ENCODE results near the gene CCL21.

CCL21 gene

DNA sequence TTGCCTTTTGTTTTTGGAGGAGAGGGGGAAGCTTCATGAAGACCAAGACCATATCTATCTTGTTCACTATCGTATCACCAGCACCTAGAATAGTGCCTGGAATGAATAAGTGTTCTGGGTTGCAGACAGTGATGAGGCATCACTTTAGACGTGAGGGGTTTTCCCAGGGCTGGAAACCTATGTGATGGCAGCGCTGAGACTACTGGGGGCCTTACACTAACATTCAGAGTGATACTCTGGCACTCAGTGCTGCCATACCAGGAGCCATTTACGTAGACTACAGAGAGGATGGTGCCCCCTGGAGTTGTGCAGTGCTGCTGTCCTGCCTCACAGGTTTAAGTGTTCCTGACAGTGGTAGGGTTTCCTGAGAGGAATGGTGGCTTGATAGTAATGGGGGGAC, 25.8 kb downstream of the CCL21 start:
- DNase-seq (ENCODE audit: low read depth, low spot score), result no peak
- no peak overlapping the region for H3K4me3 ChIP-seq (ENCODE audit: low read length)

DNA sequence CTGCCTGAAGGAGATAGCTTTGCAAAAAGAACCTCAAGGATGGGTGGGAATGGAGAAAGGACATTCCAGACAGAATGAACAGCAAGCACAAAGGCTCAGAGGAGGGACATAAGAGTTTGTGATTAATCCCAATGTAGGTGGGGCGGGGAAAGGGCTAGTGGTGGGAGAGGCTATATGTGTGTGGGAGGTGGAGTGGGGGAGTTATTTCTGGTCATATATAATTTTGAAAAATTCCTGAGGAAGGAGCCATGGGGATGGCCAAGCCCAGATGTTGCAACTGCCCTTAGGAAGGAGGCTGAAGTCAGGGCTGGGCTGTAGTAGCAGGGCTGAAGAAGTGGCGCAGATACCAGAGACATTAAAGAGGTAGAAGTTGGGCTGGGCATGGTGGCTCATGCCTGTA, 34.1 kb downstream of the CCL21 start:
- H3K4me3 ChIP-seq (ENCODE audit: low read length), result no peak overlapping the region
- DNase-seq (ENCODE audit: low read depth, low spot score), result no peak

DNA sequence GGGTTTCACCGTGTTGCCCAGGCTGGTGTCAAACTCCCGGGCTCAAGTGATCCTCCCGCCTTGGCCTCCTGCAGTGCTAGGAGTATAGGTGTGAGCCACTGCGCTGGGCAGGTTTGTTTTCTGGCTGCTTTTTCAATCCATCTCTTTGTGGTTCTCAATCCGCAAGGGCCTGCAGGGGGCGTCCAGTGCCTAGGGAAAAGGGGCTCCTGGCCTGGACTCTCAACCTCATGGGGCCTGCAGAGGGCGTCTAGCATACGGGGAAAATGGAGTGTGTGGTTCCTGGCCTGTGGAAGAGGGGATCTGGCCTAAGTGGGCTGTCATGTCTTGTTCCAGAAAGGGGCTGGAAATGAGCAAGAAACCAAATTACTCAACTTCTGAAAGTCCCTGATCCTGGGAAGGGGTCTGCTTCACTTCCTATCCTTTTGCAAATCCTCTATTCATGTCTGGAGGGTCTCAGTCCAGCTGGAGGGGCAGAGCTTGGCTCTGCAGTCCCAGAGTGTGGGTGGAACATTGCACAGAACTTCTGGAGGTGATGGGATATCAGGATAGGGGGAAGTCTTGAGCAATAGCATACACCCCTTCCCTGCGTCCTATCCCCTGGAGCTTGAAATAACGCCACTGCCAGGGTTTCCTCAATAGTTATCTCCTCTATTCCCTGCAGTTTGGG, 34.8 kb downstream of the CCL21 start:
- no peak overlapping the region for H3K4me3 ChIP-seq (ENCODE audit: low read length)
- DNase-seq (ENCODE audit: low read depth, low spot score), result peak; percentile 69

DNA sequence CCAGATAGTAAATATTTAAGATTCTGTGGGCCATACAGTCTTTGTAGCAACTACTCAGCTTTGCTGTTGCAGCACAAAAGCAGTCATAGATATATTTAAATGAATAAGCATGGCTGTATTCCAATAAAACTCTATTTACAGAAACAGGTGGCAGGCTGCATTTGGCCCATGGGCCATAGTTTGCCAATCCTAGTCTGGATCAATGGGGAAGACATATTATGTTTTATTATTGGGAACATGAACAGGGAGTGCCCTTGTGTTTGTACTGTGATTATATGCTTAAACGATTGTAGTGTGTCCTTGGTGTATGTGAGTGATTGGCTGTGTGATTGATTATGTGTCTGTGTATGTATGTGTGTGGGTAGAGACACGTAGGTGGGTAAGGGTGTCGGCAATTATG, 35.5 kb downstream of the CCL21 start:
- H3K4me3 ChIP-seq (ENCODE audit: low read length), result no peak overlapping the region
- DNase-seq (ENCODE audit: low read depth, low spot score), result no peak

DNA sequence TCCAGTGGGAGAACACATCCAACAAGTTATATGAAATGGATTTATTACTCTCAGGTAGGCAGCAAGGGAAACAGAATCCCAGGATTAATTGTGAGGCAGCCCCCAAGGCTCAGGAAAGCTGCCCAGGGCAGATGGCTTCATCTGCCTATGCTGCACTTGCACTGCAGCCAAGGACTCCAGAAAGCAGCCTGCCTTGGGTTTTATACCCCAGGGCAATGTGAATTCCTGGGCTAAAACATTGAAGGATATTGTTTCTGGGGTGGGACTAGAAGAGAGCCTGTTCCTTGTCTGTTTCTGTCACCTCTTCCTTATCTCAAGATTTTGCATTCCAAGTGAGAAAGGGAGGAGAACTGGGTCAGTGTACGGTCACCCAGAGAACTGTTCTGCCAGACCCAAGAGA, 38.6 kb downstream of the CCL21 start:
- no peak overlapping the region for H3K4me3 ChIP-seq (ENCODE audit: low read length)
- no peak for DNase-seq (ENCODE audit: low read depth, low spot score)

DNA sequence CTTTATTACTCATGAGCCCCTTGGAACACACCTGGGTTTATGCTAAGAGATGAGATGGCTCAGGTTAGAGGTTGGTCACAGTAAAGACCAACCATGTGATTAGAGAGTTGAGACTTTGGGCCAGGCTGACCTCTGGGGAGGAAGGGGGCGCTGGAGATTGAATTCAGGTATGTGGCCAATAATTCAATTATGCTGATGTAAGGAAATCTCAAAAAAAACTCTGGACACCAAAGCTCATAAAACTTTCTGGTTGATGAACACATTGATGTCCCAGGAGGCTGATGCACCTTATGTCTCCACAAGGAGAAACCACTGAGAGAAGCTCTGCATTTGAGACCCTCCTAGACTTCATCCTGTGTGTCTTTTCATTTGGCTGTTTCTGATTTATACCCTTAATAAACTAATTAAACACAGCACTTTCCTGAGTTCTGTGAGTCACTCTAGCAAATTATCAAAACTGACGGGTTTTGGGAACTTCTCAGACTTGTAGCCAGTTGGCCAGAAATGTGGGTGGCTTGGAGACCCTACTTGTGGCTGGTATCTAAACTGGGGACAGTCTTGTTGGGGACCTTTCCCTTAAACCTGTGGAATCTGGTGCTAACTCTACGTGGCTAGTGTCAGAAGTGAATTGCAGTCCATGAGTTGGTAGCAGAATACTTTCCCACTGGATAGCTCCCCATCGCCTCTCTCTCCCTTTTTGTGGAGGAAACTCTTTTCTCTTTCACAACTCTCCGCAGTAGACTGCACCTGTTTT, 40.0 kb downstream of the CCL21 start:
- DNase-seq (ENCODE audit: low read depth, low spot score), result no peak
- H3K4me3 ChIP-seq (ENCODE audit: low read length), result no peak overlapping the region

DNA sequence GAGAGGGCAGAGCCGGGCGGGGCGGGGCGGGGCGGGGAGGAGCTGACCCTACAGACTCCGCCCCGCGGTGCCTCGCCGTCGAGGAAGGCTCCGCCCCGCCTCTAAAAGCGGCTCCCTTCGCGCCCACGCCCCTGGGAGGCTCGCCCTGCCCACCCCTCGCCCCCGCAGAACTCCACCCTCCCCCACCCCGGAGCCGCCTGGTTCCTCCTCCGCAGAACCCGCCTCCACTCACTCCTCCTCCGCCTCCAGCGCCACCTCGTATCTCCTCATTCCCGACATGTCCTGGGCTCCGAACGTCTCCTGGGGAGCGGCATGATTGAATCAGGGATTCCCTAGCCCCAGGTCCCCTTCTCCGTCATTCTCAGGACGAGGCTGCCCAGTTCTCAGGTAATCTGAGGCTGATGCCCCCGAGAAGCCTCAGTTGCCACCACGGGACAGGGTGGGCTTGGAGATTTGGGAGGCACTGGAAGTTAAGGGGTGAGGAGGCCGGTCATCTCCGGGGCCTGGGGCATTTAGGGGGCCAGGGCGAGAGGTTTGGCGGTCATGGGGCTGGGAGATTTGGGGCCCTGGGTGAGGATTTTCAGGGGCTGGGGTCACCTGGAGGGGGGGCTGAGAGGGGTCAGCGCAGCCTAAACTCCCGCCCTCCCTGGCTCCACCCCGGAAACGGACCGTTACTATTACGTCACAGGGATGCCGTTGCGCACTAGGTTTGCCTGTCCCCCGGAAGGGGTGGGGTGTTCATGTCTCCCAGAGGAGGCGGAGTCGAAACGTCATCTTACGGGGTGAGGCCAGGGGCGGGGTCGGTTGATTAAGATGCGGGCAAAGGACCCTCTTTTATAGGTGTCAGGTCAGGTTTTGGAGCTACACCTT, 44.3 kb downstream of the CCL21 start:
- H3K4me3 ChIP-seq (ENCODE audit: low read length), result peak overlapping the region; percentile 86
- DNase-seq (ENCODE audit: low read depth, low spot score), result peak; percentile 89

DNA sequence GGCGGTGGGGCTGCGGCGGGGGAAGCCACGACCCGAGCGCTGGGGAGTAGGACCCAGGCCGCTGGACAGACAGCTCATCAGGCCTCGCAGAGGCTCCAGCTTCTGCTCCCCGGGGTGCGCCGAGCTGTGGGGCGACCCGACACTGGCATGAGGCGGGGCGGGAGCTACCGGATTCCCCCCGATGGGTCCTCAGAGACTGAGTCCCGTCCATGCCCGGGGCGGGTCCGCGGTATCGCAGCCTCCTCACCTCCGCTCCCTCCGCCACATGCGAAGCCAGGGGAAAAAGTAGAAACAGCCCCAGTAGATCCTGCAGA, 44.9 kb downstream of the CCL21 start:
- DNase-seq (ENCODE audit: low read depth, low spot score), result no peak
- peak overlapping the region; percentile 37 for H3K4me3 ChIP-seq (ENCODE audit: low read length)

DNA sequence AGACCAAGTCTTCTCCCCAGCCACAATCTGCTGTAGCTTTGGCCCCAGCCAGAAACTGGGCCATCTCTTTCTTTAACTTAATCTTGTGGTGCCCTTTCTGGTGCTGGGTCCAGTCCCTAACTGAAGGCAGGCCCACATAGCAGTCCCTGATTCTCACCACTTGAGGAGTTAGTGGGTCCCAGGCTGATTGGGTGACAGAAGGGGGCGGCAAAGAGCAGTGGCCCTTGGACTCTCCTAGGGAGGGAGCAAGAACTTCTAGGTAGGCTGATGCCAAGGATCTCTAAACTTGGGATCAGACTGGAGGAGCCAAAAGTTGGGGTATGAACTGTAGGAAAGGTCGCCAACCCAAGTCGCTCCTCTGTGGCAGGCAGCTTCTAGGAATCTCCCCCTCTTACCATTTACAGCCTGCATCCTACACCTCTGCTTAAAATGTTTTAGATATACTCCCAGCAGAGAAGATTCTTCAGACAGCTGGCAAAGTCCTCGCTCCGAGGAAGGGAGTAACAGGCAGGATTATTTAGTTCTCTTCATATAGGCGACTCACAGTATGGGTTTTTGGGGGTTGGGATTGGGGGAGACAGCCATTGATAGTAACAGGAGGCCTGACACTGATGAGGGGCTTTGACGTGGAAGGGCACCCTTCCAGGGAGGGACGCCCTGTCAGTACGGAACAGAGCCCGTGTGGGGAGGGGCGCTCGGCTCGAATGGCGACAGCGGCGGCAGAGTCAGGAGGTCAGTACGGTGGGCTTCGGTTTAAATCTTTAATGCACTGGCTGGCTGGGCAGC, 45.5 kb downstream of the CCL21 start:
- peak; percentile 63 for DNase-seq (ENCODE audit: low read depth, low spot score)
- no peak overlapping the region; the same call in 1 of the 2 replicates for H3K4me3 ChIP-seq (ENCODE audit: low read length)

DNA sequence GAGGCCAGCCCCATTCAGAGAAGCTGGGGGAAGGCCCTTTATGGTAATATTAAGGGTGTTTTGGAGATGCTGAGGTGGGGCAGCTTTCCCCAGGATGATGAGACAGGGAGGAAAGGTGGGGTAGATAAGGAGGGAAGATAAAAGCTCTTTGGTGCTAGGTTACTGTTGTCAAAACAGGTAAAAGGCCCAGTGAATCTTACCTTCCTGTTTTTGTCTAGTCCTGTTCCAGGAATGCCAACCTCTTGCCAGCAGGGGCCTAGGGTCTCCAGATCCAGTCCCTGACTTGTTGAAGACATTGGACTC, 46.7 kb downstream of the CCL21 start:
- DNase-seq (ENCODE audit: low read depth, low spot score), result no peak
- no peak overlapping the region for H3K4me3 ChIP-seq (ENCODE audit: low read length)

DNA sequence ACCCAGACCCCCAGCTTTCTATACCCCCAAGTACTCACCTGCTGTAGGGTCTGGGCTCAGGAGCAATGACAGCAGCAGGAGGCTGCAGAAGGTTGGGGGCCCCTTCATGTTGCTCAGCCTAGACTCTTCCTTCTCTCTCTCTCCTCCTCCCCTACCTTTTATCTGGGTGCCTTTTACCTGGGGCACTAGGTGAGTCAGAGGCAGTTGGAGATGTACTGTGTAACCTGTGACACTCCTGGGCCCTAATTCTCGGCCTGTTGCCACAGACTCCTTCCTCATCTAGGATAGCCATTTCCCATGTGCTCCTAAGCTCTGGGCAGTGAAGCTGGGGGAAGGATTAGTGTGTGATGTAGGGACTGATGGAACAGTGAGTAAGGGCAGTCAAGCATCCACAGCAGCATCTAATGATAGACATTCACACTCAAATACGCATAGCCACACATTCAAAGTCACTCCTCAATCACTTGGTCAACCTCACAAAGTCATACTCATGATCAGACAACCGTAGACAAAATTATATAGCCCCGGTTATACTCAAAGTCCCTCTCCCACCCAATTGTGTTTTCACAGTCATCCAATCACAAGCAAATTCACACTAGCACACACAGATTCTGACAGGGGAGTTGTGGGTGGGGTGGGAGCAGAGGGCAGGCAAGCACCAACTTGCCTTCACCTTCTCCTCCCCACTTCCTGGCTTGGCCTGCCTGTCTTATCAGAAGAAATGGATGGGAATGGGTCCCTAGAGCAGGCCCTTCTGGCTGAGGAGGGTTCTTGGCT, 47.2 kb downstream of the CCL21 start, which contains the start of gene CCL27:
Gene CCL27 (minus strand): TSS at position 132 of the 777 bp plus-strand sequence. CDS start 24 bp downstream, at position 108.
- H3K4me3 ChIP-seq (ENCODE audit: low read length), result no peak within 1 kb of the TSS
- no peak for DNase-seq (ENCODE audit: low read depth, low spot score)

DNA sequence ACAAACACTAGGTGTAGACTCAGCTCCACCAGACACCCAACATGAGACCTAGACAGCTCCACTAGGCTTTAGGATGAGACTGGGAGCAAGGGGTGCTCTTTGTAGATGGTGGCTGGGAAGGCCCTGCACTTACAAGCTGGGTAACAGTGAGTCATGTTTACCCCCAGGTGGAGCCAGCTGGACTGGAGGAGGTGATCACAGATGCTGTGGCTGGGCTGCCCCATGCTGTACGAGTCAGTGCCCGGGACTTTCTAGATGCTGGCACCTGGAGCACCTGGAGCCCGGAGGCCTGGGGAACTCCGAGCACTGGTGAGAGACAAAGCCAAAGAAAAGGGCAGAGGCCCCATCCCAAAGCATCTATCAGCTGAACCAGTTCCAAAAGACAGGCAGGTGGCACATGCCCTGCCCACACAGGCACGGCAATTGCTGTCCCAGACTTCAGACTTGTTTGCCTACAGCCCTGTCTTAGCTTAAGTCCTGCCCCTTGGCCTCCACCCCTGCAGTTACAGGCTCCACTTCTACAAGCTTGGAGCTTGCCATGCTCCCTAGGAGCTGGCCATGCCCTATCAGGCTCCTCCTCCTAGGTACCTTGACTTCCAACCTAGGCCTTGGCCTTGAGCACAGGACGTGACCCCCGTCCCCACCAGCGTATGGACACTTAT, 50.2 kb downstream of the CCL21 start:
- no peak for DNase-seq (ENCODE audit: low read depth, low spot score)
- no peak overlapping the region for H3K4me3 ChIP-seq (ENCODE audit: low read length)

All from Jurkat, Clone E6-1 (cell line).